Liver (tissue), 3 donors: ENCODE results near the gene POLR3A.

ENCODE experiments used
- GABPA ChIP-seq, 2 donors: IDR thresholded peaks in 1 of 2; conservative IDR thresholded peaks in 1 of 2; 2 replicates each; pipeline ENCODE4 v1.6.1; 2016; ENCODE audit warnings: antibody characterized with exemption in 2 of 2, mild to moderate bottlenecking in 1 of 2, moderate library complexity in 1 of 2
- RAD21 ChIP-seq, 2 donors: IDR thresholded peaks; 2 replicates each; pipeline ENCODE4 v1.6.1; 2016; ENCODE audit warnings: antibody characterized with exemption in 2 of 2, mild to moderate bottlenecking in 2 of 2
- TAF1 ChIP-seq: conservative IDR thresholded peaks from 2 replicates; pipeline ENCODE4 v1.6.1; 2016; ENCODE audit warnings: antibody characterized with exemption, mild to moderate bottlenecking
- TF ChIP-seq, protein P1 (sequence below): fragments of 150-350 bp; IDR thresholded peaks from 2 replicates; pipeline ENCODE4 v1.5.1; 2017; ENCODE audit warnings: improper control_type of control experiment, low read depth, low read length; ENCODE audit not compliant: missing input control
- donor health status: healthy.
- donor health status: healthy.

DNA sequence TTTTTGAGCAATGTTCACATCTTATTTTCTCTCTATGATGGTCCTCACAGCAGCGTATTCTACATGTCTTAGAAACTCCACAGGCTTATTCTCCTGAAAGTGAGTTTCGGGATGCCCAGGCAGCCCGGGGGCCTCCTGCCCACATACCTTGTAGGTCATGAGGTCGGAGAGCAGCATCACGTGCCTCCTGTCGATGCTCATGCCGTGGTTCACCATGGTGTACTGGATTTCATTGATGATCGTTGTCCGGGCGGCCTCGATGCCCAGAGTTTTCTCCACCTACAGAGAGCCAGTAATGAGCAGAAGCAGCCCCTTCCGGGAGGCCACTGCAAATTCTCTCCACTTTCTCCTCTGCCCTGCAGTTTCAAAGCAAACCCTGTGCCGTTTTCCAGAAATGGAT, 48.0 kb downstream of the POLR3A start:
- TF ChIP-seq, protein P1, sequence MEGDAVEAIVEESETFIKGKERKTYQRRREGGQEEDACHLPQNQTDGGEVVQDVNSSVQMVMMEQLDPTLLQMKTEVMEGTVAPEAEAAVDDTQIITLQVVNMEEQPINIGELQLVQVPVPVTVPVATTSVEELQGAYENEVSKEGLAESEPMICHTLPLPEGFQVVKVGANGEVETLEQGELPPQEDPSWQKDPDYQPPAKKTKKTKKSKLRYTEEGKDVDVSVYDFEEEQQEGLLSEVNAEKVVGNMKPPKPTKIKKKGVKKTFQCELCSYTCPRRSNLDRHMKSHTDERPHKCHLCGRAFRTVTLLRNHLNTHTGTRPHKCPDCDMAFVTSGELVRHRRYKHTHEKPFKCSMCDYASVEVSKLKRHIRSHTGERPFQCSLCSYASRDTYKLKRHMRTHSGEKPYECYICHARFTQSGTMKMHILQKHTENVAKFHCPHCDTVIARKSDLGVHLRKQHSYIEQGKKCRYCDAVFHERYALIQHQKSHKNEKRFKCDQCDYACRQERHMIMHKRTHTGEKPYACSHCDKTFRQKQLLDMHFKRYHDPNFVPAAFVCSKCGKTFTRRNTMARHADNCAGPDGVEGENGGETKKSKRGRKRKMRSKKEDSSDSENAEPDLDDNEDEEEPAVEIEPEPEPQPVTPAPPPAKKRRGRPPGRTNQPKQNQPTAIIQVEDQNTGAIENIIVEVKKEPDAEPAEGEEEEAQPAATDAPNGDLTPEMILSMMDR: no peak
- TF ChIP-seq RAD21 (IDR thresholded peaks at IDR 0.05) (no peak), GABPA (IDR thresholded peaks at IDR 0.05 in 1 of 2, conservative IDR thresholded peaks at IDR 0.05 in 1 of 2) (no peak), TAF1 (no peak)
